Activated CD8-positive, alpha-beta memory T cell treated with anti-CD3 and anti-CD28 coated beads for 4 hours (primary cell): ENCODE measurements around the gene PLAC1.

ENCODE experiments used
- DNase-seq, 2 donors: peaks; one replicate each; pipeline ENCODE4 v3.0.0-alpha.2; 2020; ENCODE audit warnings: low read depth in 2 of 2

Gene PLAC1

DNA sequence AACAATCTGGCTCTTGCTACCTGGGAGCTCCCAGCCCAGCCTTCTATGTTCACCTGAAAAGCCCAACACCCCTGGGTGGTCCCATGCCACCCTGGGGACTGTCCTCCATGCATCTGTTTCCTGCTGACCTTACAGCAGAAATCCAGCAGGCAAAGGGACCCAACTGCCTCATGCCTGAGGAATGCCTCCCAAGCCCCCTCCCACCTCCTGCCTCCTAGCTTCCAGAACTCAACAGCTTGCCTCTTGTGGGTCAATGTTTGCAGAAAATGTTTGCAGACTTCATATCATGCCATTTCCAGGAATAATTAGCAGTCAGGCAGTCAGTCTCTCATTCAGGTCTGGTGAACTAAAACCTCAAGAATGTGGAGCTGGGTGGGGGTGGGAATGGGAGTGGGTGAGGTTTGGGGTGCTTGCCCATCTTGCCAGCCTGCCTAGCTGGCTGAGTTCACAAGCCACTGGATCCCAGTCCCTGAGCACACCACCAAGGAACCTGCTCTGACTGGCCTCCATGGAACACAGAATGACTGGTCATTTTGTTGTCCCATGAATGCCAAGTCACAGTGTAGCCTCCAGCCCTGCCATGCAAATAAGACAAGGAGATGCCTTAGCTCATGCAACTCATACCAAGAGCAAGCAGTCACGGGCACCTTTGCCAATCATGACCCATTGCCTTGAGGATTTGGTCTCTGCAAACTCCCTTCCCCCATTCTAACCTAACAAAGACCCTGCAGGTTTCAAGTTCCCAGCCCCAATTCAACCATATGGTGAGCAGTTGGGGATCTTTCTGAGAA lies 12.1 kb upstream of the PLAC1 start:
- no peak for DNase-seq

GRCh38 chrX:134669378-134670098 lies 11.3 kb upstream of the PLAC1 start:
- DNase-seq: no peak

DNA sequence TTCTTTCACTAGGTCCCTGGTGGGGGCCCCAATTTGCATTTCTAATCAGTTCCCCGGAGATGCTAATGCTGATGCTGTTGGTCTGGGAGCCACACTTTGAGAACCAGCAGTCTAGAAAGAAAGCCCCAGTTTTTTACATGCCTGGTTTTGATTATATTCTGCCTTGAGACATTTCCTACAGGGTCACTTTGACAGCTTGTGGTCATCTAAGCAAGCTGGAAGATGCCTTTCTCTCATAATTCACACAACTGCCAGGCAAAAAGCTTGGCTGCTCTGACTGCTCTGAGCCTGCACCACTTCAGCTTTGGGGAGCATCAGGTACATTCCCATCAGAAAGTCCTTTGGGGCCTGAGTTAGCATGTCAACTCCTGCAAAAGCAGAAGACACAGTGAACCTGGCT lies 5.9 kb upstream of the PLAC1 start:
- DNase-seq: no peak

- no peak for DNase-seq
Measured at GRCh38 chrX:134661295-134661694, 3.0 kb upstream of the PLAC1 start.

- no peak for DNase-seq
Measured at GRCh38 chrX:134660627-134661026, 2.4 kb upstream of the PLAC1 start.

- DNase-seq: no peak
Measured at GRCh38 chrX:134659761-134660160, 1.5 kb upstream of the PLAC1 start.

DNA sequence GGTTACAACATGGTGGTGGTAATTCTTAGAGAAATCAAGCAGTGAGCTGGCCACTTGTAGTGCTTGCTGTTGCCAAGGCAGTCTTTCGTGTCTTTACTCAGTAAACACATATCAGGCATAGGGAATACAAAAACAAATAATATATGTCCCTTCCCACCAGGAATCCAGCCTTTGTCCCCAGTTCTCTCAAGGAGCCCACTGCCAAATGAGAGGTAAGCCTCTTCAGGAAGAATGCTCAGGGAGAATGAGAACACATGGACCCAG lies 421 bp upstream of the PLAC1 start:
- DNase-seq: no peak

DNA sequence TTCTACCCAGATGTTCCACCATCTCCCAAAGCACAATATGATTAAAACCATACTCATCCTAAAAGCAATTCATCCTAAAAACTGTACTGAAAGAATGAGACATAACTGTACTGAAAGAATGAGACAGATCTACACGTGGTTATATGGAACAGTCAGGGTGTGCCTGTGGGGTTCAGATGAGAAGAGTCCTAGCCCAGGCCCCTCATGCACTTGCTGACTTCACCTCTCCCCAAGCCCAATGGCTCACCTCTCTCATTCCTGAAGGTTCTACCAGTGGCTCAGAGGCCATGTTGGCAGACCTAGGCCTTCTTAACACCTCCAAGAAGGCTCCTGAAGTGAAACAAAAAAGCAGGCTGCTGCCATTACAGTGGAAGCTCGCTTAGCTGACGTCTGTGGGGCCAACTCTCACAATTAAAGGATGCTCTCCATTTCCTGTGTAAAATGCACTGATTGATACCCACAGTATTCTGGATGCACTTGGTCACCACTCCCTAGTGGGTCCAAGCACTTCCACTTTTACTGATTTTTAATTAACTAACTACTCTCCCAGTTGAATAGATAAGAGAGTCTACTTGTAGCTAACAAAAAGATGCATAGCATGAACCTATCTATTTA lies 3.8 kb downstream of the PLAC1 start:
- DNase-seq: no peak

DNA sequence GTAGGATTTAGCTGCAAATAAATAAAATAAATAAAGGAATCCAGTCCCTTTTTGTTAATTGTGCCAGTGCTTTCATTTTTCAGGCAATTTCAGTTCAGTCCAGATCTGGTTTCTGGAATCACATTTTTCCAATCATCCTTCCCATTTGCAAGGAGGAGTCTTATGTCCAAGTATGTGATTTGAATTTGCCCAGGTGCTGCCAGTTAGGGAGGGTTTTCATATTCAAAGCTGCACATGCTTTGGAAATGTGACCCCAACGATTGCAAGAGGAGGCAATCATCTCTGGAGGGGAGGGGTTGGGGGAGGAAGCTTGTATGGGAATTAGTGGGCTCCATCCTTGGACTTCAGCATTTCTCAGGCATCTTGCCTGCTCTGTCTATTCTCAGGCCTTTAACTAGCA lies 4.4 kb downstream of the PLAC1 start:
- no peak for DNase-seq

DNA sequence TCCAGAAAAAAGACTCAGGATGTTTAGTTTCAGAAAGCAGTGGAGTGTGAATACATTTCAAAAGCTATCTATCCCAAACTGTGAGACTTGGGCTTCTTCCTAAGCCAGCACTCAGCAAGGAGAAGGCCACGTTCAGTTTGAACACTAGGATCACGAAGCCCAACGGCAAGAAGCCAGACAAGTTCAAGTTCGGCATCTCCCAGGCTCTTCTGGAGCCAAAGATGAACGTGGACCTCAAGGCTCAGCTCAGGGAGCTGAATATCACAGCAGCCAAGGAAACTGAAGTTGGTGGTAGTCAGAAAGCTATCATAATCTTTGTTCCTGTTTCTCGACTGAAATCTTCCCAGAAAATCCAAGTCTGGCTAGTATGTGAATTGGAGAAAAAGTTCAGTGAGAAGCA lies 7.6 kb downstream of the PLAC1 start:
- no peak for DNase-seq

- DNase-seq: no peak
Measured at GRCh38 chrX:134649770-134650169, 8.5 kb downstream of the PLAC1 start.

DNA sequence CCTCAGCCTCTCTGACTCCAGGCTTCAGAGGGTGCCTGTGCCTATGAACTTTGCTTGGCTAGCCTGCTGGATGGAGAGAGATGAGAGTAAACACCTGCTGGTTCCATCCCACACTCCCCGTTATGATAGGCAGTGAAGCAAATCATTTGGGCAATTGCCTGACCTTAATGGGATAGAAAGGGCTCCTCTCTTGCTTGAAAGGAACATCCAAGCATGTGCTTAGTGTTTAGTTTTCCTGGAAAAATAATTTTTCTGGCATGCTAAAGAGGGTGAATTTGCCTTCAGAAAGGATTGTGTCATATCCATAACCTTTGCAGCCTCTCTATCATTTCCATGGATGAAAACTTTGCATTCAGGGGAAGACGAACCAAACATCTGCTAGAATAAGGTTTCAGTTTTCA lies 10.8 kb downstream of the PLAC1 start:
- DNase-seq: no peak

DNA sequence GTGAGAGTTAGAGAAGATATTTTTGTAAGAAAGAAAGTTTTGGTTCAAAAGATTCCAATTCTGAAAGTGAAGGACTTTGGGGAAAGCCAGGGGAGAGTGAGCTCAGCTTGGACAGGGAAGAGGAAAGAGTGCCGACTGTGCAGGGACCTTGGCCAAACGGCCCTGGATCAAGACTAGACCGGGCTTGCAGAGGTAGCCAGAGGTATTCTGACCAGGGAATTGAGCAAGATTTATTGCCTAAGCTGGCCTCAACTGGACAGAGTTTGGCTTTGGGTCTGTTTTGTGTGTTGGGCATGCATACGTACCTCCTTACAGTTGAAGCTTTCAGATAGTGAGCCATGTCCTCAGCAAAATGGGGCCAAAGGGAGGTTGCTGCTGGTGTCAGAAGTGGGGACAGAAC lies 11.6 kb downstream of the PLAC1 start:
- DNase-seq: no peak

- DNase-seq: no peak
Measured at GRCh38 chrX:134645936-134646543, 12.2 kb downstream of the PLAC1 start.

DNA sequence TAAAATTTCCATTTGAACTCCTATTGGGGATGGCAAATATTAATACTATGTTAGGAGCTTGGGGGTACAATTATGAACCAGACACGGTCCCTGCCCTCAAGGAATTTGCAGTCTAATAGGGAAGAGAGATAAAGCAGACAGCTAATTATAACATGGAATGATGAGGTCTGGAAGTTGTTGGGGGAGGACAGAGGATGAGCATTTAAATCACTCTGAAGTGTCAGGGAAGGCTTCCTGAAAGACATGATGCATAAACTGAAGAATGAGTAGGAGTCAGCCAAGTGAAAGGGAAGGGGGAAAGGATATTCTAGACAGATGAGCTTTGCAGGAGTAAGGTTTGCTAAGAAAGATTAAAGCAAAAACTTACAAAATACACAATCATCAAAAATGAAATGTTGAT lies 15.9 kb downstream of the PLAC1 start:
- DNase-seq: no peak

- DNase-seq: no peak
Measured at GRCh38 chrX:134641346-134641745, 16.9 kb downstream of the PLAC1 start.

DNA sequence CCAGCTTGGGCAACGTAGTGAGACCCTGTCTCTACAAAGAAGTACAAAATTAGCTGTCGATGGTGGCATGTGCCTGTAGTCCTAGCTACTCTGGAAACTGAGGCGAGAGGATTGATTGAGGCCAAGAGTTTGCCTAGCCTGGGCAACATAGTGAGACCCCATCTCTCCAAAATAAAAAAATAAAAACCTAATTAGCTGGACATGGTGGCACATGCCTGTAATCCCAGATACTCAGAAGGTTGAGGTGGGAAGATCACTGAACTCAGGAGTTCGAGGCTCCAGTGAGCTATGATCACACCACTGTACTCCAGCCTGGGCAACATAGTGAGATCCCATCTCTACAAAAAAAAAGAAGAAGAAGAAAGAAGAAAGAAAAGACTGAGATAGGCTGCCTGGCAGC lies 17.4 kb downstream of the PLAC1 start:
- no peak for DNase-seq

DNA sequence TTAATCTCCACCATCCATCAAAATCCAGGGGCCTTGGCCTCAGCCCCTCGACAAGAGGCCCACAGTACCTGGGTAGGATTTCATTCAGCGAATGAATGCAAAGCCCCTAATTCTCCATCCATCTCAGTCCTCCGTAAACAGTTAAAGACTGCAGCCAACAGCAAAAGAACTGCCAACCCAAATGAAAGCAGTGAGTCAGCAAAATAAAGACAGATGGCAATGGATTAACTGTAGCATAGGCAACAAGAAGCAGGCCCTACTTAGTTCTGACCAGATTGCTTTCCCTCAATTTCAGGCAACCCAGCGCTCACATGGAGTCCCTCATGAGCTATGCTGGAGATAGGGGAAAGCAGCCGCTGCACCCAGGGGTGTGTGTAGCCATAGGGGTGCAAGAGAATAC lies 21.4 kb downstream of the PLAC1 start:
- no peak for DNase-seq

GRCh38 chrX:134634691-134635090 lies 23.6 kb downstream of the PLAC1 start:
- no peak for DNase-seq

GRCh38 chrX:134633832-134634231 lies 24.4 kb downstream of the PLAC1 start:
- DNase-seq: no peak

GRCh38 chrX:134633394-134633793 lies 24.9 kb downstream of the PLAC1 start:
- no peak for DNase-seq

GRCh38 chrX:134632355-134632754 lies 25.9 kb downstream of the PLAC1 start:
- DNase-seq: no peak
